Stomach (tissue), 9 donors: ENCODE results near the gene CHN1. TPM values are rescaled to one million over a fixed set of nuclear protein-coding genes. Genes with fewer than 3 reads are reported as not detected.
A peak's percentile ranks its signal among the peaks of the same experiment; 100 is the strongest.

Experiments
- DNase-seq, 2 donors: peaks; one replicate each; pipeline versions ENCODE4 v3.0.0 to v3.0.0-alpha.2; 2013 to 2019
- H3K27ac ChIP-seq, 5 donors: fragments of 200-600 bp in 4 of 5; sonication (generic) in 4 of 5; one replicate each; pipeline ENCODE4 v1.5.1; 2013 to 2019; ENCODE audit warnings: mild to moderate bottlenecking in 1 of 5, moderate library complexity in 1 of 5
- H3K27me3 ChIP-seq, 3 donors: fragments of 200-600 bp; sonication (generic); one replicate each; pipeline ENCODE4 v1.5.1; 2017 to 2019; ENCODE audit warnings: mixed run types in 1 of 3
- H3K36me3 ChIP-seq, 4 donors: fragments of 200-600 bp; sonication (generic); 1 replicate in 3 of 4; 2 replicates in 1 of 4; pipeline ENCODE4 v1.5.1; 2016 to 2019
- H3K4me1 ChIP-seq, 4 donors: fragments of 200-600 bp; sonication (generic); one replicate each; pipeline ENCODE4 v1.5.1; 2016 to 2019
- H3K4me3 ChIP-seq, 4 donors: fragments of 200-600 bp; sonication (generic) in 3 of 4; one replicate each; pipeline ENCODE4 v1.5.1; 2016 to 2019; ENCODE audit warnings: mild to moderate bottlenecking in 1 of 4
- H3K9me3 ChIP-seq, 4 donors: fragments of 200-600 bp; sonication (generic); one replicate each; pipeline ENCODE4 v1.5.1; 2016 to 2019
- CTCF ChIP-seq, 7 experiments: fragments of 450-650 bp in 4 of 7; fragments of 200-600 bp in 3 of 7; sonication (generic) in 3 of 7; IDR thresholded peaks; one replicate each; pipeline ENCODE4 v1.5.1; 2016 to 2019; ENCODE audit warnings: antibody characterized with exemption in 7 of 7, control low read depth in 2 of 7, mild to moderate bottlenecking in 1 of 7
- EP300 ChIP-seq: sonication (generic); formaldehyde crosslinking; IDR thresholded peaks from one replicate; pipeline ENCODE4 v1.6.1; 2017; ENCODE audit warnings: antibody characterized with exemption
- POLR2A ChIP-seq, 4 donors: fragments of 450-650 bp; IDR thresholded peaks; one replicate each; pipeline ENCODE4 v1.6.1; 2016; ENCODE audit warnings: antibody characterized with exemption in 4 of 4, control low read depth in 2 of 4, mild to moderate bottlenecking in 1 of 4, moderate library complexity in 1 of 4
- POLR2AphosphoS5 ChIP-seq, 3 donors: sonication (generic); formaldehyde crosslinking; IDR thresholded peaks; one replicate each; pipeline ENCODE4 v1.6.1; 2016; ENCODE audit warnings: antibody characterized with exemption in 3 of 3
- WGBS, 5 donors: extraction: QIAGEN DNeasy Blood & Tissue Kit in 3 of 5; methylation state at CpG; one replicate each; pipeline versions ENCODE4 v1.1.5 to v1.1.7; 2013 to 2018; 5-methylcytosine and 5-hydroxymethylcytosine counted together
- intact Hi-C: fragments of 100-400 bp; cut with DNase I; formaldehyde crosslinking; loops from one replicate; pipeline ENCODE4 v1.15.1; 2023; ENCODE audit warnings: low total_unique reads
- polyA plus RNA-seq, 3 donors: library from polyadenylated mRNA; stranded (reverse); fragments of 200-250 nt; gene quantifications; one replicate each; pipeline ENCODE4 v1.2.3, GENCODE V29; 2013
- total RNA-seq, 5 donors: library from RNA; depleted of rRNA; stranded (reverse); fragments of >200 nt; gene quantifications; one replicate each; pipeline versions ENCODE4 v1.1.0 to v1.2.3, GENCODE V29; 2014 to 2016
- donor health status: healthy with polysubstance abuse.
- donor health status: Bipolar disorder and iron deficiency.
- donor health status: healthy.

CHN1 gene
- total and polyA plus RNA-seq, 8 donors = 2.3 to 50.9 (median 12.2) TPM; not detected in 1

GRCh38 chr2:174964404-174964803 is 40.8 kb downstream of the CHN1 start:
- WGBS, 5 donors = 93 to 99% (median 96%) methylated on average over 2 of the region's 2 CpGs
- H3K4me1 ChIP-seq = peaks cover 0 to 32% (median 7%) of the 10 kb centered on the region in 4 donors
- no peak for TF ChIP-seq EP300
- TF ChIP-seq POLR2A (IDR thresholded peaks at IDR 0.05) = no peak
- no peak for TF ChIP-seq POLR2AphosphoS5 (IDR thresholded peaks at IDR 0.05)
- TF ChIP-seq CTCF (IDR thresholded peaks at IDR 0.05) = no peak

GRCh38 chr2:174963437-174964400 is 41.5 kb downstream of the CHN1 start:
- intact Hi-C loops = no loop called here
- Histone ChIP-seq H3K27ac (no peak overlapping the region), H3K4me1 (peaks cover 0 to 34% (median 9%) of the 10 kb centered on the region in 4 donors), H3K27me3 (no peaks in the 10 kb centered on the region), H3K4me3 (no peak overlapping the region), H3K36me3 (no peaks in the 10 kb centered on the region), H3K9me3 (no peaks in the 10 kb centered on the region)
- TF ChIP-seq POLR2AphosphoS5 (IDR thresholded peaks at IDR 0.05) (no peak), POLR2A (IDR thresholded peaks at IDR 0.05) (no peak), CTCF (IDR thresholded peaks at IDR 0.05) (no peak)
- DNase-seq = no peak
- WGBS, 5 donors = 85 to 95% (median 91%) methylated on average over 7 of the region's 7 CpGs

More at GRCh38 chr2:174964404-174964803, 40.8 kb downstream of the CHN1 start:
- no peaks in the 10 kb centered on the region for H3K36me3 ChIP-seq
- H3K27ac ChIP-seq = no peak overlapping the region
- no peak for DNase-seq
- H3K27me3 ChIP-seq = no peaks in the 10 kb centered on the region
- no peak overlapping the region for H3K4me3 ChIP-seq
- H3K9me3 ChIP-seq = no peaks in the 10 kb centered on the region
- intact Hi-C loops = no loop called here

DNA sequence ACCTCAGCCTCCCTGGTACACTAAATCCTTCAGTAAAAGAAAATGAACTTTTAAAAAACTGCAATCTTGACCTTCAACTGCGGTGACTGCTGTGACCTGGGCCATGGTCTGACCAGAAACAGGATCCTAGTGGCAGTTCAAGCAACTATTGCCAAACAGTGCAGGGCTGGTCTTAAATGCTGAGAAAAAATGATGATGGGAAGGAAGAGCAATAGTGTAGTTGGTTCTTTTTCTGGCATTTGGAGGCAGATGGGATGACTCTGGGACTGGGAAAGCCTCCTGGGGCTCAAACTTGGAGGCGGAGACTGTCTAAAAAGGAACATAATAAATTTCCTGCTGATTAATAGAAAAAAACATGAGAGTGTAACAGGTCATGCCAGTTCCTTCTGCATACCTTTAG is 45.4 kb downstream of the CHN1 start:
- TF ChIP-seq EP300 = no peak
- no peak for TF ChIP-seq CTCF (IDR thresholded peaks at IDR 0.05)
- peak in 1 of 3 donors; percentile 42 for TF ChIP-seq POLR2AphosphoS5 (IDR thresholded peaks at IDR 0.05)
- peaks cover 0 to 12% (median 6%) of the 10 kb centered on the region in 4 donors for H3K4me1 ChIP-seq
- DNase-seq = peak in 1 of 2 donors; percentile 15
- H3K27me3 ChIP-seq = no peaks in the 10 kb centered on the region
- H3K36me3 ChIP-seq = no peaks in the 10 kb centered on the region
- intact Hi-C loops = no loop called here
- H3K4me3 ChIP-seq = no peak overlapping the region
- no peaks in the 10 kb centered on the region for H3K9me3 ChIP-seq
- no peak overlapping the region for H3K27ac ChIP-seq
- WGBS, 5 donors = 59 to 70% (median 69%) methylated on average over 2 of the region's 2 CpGs

DNA sequence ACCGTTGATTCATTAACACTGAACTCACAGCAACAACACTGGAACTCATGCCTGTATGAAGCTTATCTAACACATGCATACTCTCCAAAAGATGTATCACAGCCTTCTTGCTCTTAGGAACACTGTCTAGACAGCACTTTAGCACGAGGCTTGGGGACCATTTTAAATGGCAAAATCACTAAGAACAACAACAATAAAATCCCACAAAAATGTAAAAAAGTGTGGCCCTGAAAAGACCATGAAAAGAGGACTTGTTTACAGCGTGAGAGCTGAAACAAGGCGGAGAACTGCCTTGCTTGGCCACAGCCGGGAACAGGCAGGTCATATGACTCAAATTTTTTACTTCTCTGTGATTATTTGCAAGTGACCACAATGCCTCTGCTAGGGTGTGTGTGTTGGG is 48.1 kb downstream of the CHN1 start:
- Histone ChIP-seq H3K4me3 (no peak overlapping the region), H3K27me3 (no peaks in the 10 kb centered on the region), H3K36me3 (no peaks in the 10 kb centered on the region), H3K4me1 (peaks cover 0 to 12% (median 8%) of the 10 kb centered on the region in 4 donors), H3K27ac (no peak overlapping the region), H3K9me3 (no peaks in the 10 kb centered on the region)
- intact Hi-C loops = no loop called here
- DNase-seq = no peak
- TF ChIP-seq POLR2AphosphoS5 (IDR thresholded peaks at IDR 0.05) (no peak), CTCF (IDR thresholded peaks at IDR 0.05) (no peak), POLR2A (IDR thresholded peaks at IDR 0.05) (no peak), EP300 (no peak)
- 66 to 77% (median 74%) methylated on average over 5 of the region's 5 CpGs for WGBS, 5 donors
